Gastrocnemius medialis (tissue), 4 donors: Measurements from ENCODE around the gene IL3RA.
A peak's percentile ranks its signal among the peaks of the same experiment; 100 is the strongest.

Experiments
- CTCF ChIP-seq, 5 experiments: fragments of 450-650 bp in 3 of 5; fragments of 200-600 bp in 2 of 5; sonication (generic) in 2 of 5; IDR thresholded peaks in 4 of 5; conservative IDR thresholded peaks in 1 of 5; 1 replicate in 4 of 5; 2 replicates in 1 of 5; pipeline ENCODE4 v1.5.1; 2016 to 2019; ENCODE audit warnings: antibody characterized with exemption in 5 of 5, mild to moderate bottlenecking in 3 of 5, moderate library complexity in 3 of 5
- POLR2A ChIP-seq, 2 donors: fragments of 450-650 bp; IDR thresholded peaks; one replicate each; pipeline ENCODE4 v1.6.1; 2017; ENCODE audit warnings: antibody characterized with exemption in 2 of 2, mild to moderate bottlenecking in 2 of 2, moderate library complexity in 2 of 2

GRCh38 chrX:1336331-1336943 is at the start of gene IL3RA:
- TF ChIP-seq CTCF (IDR thresholded peaks at IDR 0.05 in 4 of 5, conservative IDR thresholded peaks at IDR 0.05 in 1 of 5), result no peak
- TF ChIP-seq POLR2A (IDR thresholded peaks at IDR 0.05), result peak in 1 of 2 donors; percentile 24
